ENCODE results near the gene TEKT3. TPM values are rescaled to one million over a fixed set of nuclear protein-coding genes. Genes with fewer than 3 reads are reported as not detected.

Gene TEKT3
- total and polyA plus RNA-seq, 2 donors (not counting 3 experiments of a cell fraction or from before 2014, with no cell fraction given): 0.28 TPM; not detected in 1

- CTCF ChIA-PET: no interaction called here
- no peak overlapping the region for H3K4me3 ChIP-seq (replicated peaks in 1 of 3; ENCODE audit: insufficient read depth in 1 of 3, low read depth in 1 of 3, low read length in 3 of 3)
- H3K27ac ChIP-seq (ENCODE audit: insufficient read depth, low read depth, low read length): no peak overlapping the region
- H3K9me1 ChIP-seq (replicated peaks; ENCODE audit: control insufficient read depth, extremely low read depth, insufficient read depth, low read length): no peaks in the 10 kb centered on the region
- peaks cover 4 to 7% of the 10 kb centered on the region in 2 experiments for H3K27me3 ChIP-seq (ENCODE audit: control insufficient read depth in 2 of 2, insufficient read depth in 2 of 2, low read length in 2 of 2)
- dilution Hi-C loops (cut with MboI; ENCODE audit: extremely low pct_ligation_motif_present, low sequenced_read_pairs) (no loop called here), intact Hi-C loops (cut with micrococcal nuclease) (no loop called here)
- no peak overlapping the region for H2AFZ ChIP-seq (ENCODE audit: low read depth, low read length)
- DNase-seq (ENCODE audit: low read depth, low spot score): no peak
- TF ChIP-seq POLR2AphosphoS5 (IDR thresholded peaks at IDR 0.05; ENCODE audit: insufficient read depth, low read depth, low read length) (no peak), MYC (IDR thresholded peaks at IDR 0.05; ENCODE audit: low read depth, low read length) (no peak), CTCF (IDR thresholded peaks at IDR 0.05; ENCODE audit: extremely low read depth in 1 of 2, insufficient read depth in 1 of 2, low read depth in 1 of 2, low read length in 2 of 2) (no peak)
- H3K9ac ChIP-seq (replicated peaks; ENCODE audit: extremely low read depth, insufficient read depth, low read length): no peak overlapping the region
- FAIRE-seq: no peak
- H3K4me2 ChIP-seq (ENCODE audit: insufficient read depth, low read length): no peak overlapping the region
- no peaks in the 10 kb centered on the region for H3K79me2 ChIP-seq (ENCODE audit: control insufficient read depth, insufficient read depth, low read length)
- POLR2A ChIA-PET: no interaction called here
- H3K9me3 ChIP-seq (replicated peaks; ENCODE audit: control insufficient read depth, insufficient read depth, low read length): no peaks in the 10 kb centered on the region
- H4K20me1 ChIP-seq (replicated peaks; ENCODE audit: control insufficient read depth, extremely low read depth, insufficient read depth, low read length): no peaks in the 10 kb centered on the region
- no peaks in the 10 kb centered on the region for H3K36me3 ChIP-seq (ENCODE audit: control insufficient read depth in 2 of 2, extremely low read depth in 1 of 2, insufficient read depth in 2 of 2, low read length in 2 of 2)
- H3K4me1 ChIP-seq (ENCODE audit: control insufficient read depth, extremely low read depth, insufficient read depth, low read length): peaks cover 3% of the 10 kb centered on the region
- BruUV-seq (replicated peaks): no TSS peak
Observed at GRCh38 chr17:15380446-15380845, 39.0 kb upstream of the TEKT3 start.

GRCh38 chr17:15379659-15380058 lies 38.3 kb upstream of the TEKT3 start:
- no peaks in the 10 kb centered on the region for H3K79me2 ChIP-seq (ENCODE audit: control insufficient read depth, insufficient read depth, low read length)
- no peaks in the 10 kb centered on the region for H4K20me1 ChIP-seq (replicated peaks; ENCODE audit: control insufficient read depth, extremely low read depth, insufficient read depth, low read length)
- FAIRE-seq (no peak), DNase-seq (ENCODE audit: low read depth, low spot score) (no peak)
- ChIA-PET CTCF (no interaction called here), POLR2A (no interaction called here)
- H3K4me1 ChIP-seq (ENCODE audit: control insufficient read depth, extremely low read depth, insufficient read depth, low read length): peaks cover 3% of the 10 kb centered on the region
- H3K9me1 ChIP-seq (replicated peaks; ENCODE audit: control insufficient read depth, extremely low read depth, insufficient read depth, low read length): no peaks in the 10 kb centered on the region
- peaks cover 10% of the 10 kb centered on the region in 2 experiments for H3K27me3 ChIP-seq (ENCODE audit: control insufficient read depth in 2 of 2, insufficient read depth in 2 of 2, low read length in 2 of 2)
- TF ChIP-seq CTCF (IDR thresholded peaks at IDR 0.05; ENCODE audit: extremely low read depth in 1 of 2, insufficient read depth in 1 of 2, low read depth in 1 of 2, low read length in 2 of 2) (no peak), FOS (IDR thresholded peaks at IDR 0.05; ENCODE audit: borderline replicate concordance, insufficient read depth, low read length) (no peak), JUN (IDR thresholded peaks at IDR 0.05; ENCODE audit: borderline replicate concordance, insufficient read depth, insufficient read length, low read depth) (no peak), POLR2A (IDR thresholded peaks at IDR 0.05; ENCODE audit: low read depth, low read length) (no peak), POLR2AphosphoS5 (IDR thresholded peaks at IDR 0.05; ENCODE audit: insufficient read depth, low read depth, low read length) (no peak), EZH2 (IDR thresholded peaks at IDR 0.05; ENCODE audit: borderline replicate concordance, low read depth, low read length, severe bottlenecking) (no peak), MYC (IDR thresholded peaks at IDR 0.05; ENCODE audit: low read depth, low read length) (no peak), GATA2 (IDR thresholded peaks at IDR 0.05; ENCODE audit: insufficient read depth, insufficient read length, low read depth, low read length) (no peak), MAX (IDR thresholded peaks at IDR 0.05; ENCODE audit: insufficient read depth, insufficient read length) (no peak)
- H3K27ac ChIP-seq (ENCODE audit: insufficient read depth, low read depth, low read length): no peak overlapping the region
- intact Hi-C loops (cut with micrococcal nuclease) (no loop called here), dilution Hi-C loops (cut with MboI; ENCODE audit: extremely low pct_ligation_motif_present, low sequenced_read_pairs) (no loop called here)
- H2AFZ ChIP-seq (ENCODE audit: low read depth, low read length): no peak overlapping the region
- H3K9ac ChIP-seq (replicated peaks; ENCODE audit: extremely low read depth, insufficient read depth, low read length): no peak overlapping the region
- H3K9me3 ChIP-seq (replicated peaks; ENCODE audit: control insufficient read depth, insufficient read depth, low read length): no peaks in the 10 kb centered on the region
- no peak overlapping the region for H3K4me2 ChIP-seq (ENCODE audit: insufficient read depth, low read length)
- BruUV-seq (replicated peaks): no TSS peak
- no peak overlapping the region for H3K4me3 ChIP-seq (replicated peaks in 1 of 3; ENCODE audit: insufficient read depth in 1 of 3, low read depth in 1 of 3, low read length in 3 of 3)
- no peaks in the 10 kb centered on the region for H3K36me3 ChIP-seq (ENCODE audit: control insufficient read depth in 2 of 2, extremely low read depth in 1 of 2, insufficient read depth in 2 of 2, low read length in 2 of 2)
